Transverse colon (tissue), 4 donors: ENCODE measurements around the gene PIEZO1. TPM values are rescaled to one million over a fixed set of nuclear protein-coding genes. Genes with fewer than 3 reads are reported as not detected.

ENCODE experiments used
- DNase-seq: peaks from one replicate; pipeline ENCODE4 v3.0.0-alpha.2; 2019
- H3K27ac ChIP-seq, 4 donors: fragments of 200-600 bp; sonication (generic); 2 replicates each; pipeline ENCODE4 v1.5.1; 2016 to 2018; ENCODE audit warnings: inconsistent platforms in 4 of 4
- H3K27me3 ChIP-seq: fragments of 200-600 bp; sonication (generic); 2 replicates; pipeline ENCODE4 v1.5.1; 2017; ENCODE audit warnings: inconsistent platforms
- H3K36me3 ChIP-seq, 4 donors: fragments of 200-600 bp; sonication (generic); 2 replicates each; pipeline ENCODE4 v1.5.1; 2017 to 2019; ENCODE audit warnings: inconsistent platforms in 4 of 4
- H3K4me1 ChIP-seq, 4 donors: fragments of 200-600 bp; sonication (generic); 2 replicates each; pipeline ENCODE4 v1.5.1; 2017 to 2020; ENCODE audit warnings: inconsistent platforms in 4 of 4
- H3K4me3 ChIP-seq, 4 donors: fragments of 200-600 bp; sonication (generic); 1 replicate in 1 of 4; 2 replicates in 3 of 4; pipeline versions ENCODE4 v1.5.1 to v1.6.1; 2017 to 2019; ENCODE audit warnings: inconsistent platforms in 4 of 4
- H3K9me3 ChIP-seq, 2 donors: fragments of 200-600 bp; sonication (generic); 2 replicates each; pipeline ENCODE4 v1.5.1; 2017 to 2019; ENCODE audit warnings: inconsistent platforms in 2 of 2
- EP300 ChIP-seq: sonication (generic); formaldehyde crosslinking; IDR thresholded peaks from one replicate; pipeline ENCODE4 v1.6.1; 2017; ENCODE audit warnings: antibody characterized with exemption, low read depth
- POLR2A ChIP-seq: fragments of 450-650 bp; IDR thresholded peaks from one replicate; pipeline ENCODE4 v1.6.1; 2016; ENCODE audit warnings: antibody characterized with exemption, mild to moderate bottlenecking, moderate library complexity
- POLR2AphosphoS5 ChIP-seq, 3 donors: sonication (generic); formaldehyde crosslinking; IDR thresholded peaks; one replicate each; pipeline ENCODE4 v1.6.1; 2016; ENCODE audit warnings: antibody characterized with exemption in 3 of 3
- WGBS, 2 donors: methylation state at CpG; one replicate each; pipeline ENCODE4 v1.1.5; 2018; ENCODE audit warnings: low coverage in 1 of 2; 5-methylcytosine and 5-hydroxymethylcytosine counted together
- in situ Hi-C, 4 donors: fragments of 200-750 bp; cut with MboI; loops; one replicate each; pipeline versions ENCODE4 v1.15.0 to v1.15.1; 2017; ENCODE audit warnings: low sequenced_read_pairs in 3 of 4, low pct_ligation_motif_present in 1 of 4, low pct_unique_long_range_greater_than_20kb in 1 of 4
- intact Hi-C: fragments of 100-400 bp; cut with DNase I; formaldehyde crosslinking; loops from one replicate; pipeline ENCODE4 v1.15.1; 2023; ENCODE audit warnings: low total_unique reads
- total RNA-seq, 4 donors: library from RNA; depleted of rRNA; stranded (reverse); fragments of >200 nt; gene quantifications; one replicate each; pipeline ENCODE4 v1.1.0, GENCODE V29; 2016
- TF ChIP-seq, protein P1 (sequence below), 5 experiments: fragments of 200-600 bp in 3 of 5; fragments of 450-650 bp in 2 of 5; sonication (generic) in 3 of 5; IDR thresholded peaks; 1 replicate in 2 of 5; 2 replicates in 3 of 5; pipeline ENCODE4 v1.5.1; 2016 to 2017; ENCODE audit warnings: antibody characterized with exemption in 5 of 5, inconsistent platforms in 3 of 5, mild to moderate bottlenecking in 2 of 5, moderate library complexity in 1 of 5

The PIEZO1 gene
- total RNA-seq, 4 donors from 2014 or later, result 133 to 546 (median 179) TPM

GRCh38 chr16:88681084-88681680 lies 103.8 kb downstream of the PIEZO1 start:
- H3K27ac ChIP-seq, result peak overlapping the region; percentile 65 to 76 (median 76)
- no peaks in the 10 kb centered on the region for H3K36me3 ChIP-seq
- peak; percentile 83 for DNase-seq
- peaks cover 64% of the 10 kb centered on the region for H3K27me3 ChIP-seq
- no peak overlapping the region for H3K4me3 ChIP-seq
- TF ChIP-seq POLR2A (no peak), EP300 (no peak)
- TF ChIP-seq, protein P1, sequence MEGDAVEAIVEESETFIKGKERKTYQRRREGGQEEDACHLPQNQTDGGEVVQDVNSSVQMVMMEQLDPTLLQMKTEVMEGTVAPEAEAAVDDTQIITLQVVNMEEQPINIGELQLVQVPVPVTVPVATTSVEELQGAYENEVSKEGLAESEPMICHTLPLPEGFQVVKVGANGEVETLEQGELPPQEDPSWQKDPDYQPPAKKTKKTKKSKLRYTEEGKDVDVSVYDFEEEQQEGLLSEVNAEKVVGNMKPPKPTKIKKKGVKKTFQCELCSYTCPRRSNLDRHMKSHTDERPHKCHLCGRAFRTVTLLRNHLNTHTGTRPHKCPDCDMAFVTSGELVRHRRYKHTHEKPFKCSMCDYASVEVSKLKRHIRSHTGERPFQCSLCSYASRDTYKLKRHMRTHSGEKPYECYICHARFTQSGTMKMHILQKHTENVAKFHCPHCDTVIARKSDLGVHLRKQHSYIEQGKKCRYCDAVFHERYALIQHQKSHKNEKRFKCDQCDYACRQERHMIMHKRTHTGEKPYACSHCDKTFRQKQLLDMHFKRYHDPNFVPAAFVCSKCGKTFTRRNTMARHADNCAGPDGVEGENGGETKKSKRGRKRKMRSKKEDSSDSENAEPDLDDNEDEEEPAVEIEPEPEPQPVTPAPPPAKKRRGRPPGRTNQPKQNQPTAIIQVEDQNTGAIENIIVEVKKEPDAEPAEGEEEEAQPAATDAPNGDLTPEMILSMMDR (IDR thresholded peaks at IDR 0.05), result peak; percentile 35 to 57 (median 53)
- in situ Hi-C loops, result no loop called here
- H3K9me3 ChIP-seq, result no peaks in the 10 kb centered on the region
- H3K4me1 ChIP-seq, result peaks cover 0 to 22% (median 7%) of the 10 kb centered on the region in 4 donors
- 42% methylated on average over 21 of the region's 31 CpGs; no CpG with 5 or more reads in 1 of the 2 donors for WGBS, 2 donors
- intact Hi-C loops, result no loop called here

- peaks cover 0 to 18% (median 4%) of the 10 kb centered on the region in 4 donors for H3K4me1 ChIP-seq
- in situ Hi-C loops (no loop called here), intact Hi-C loops (no loop called here)
- H3K4me3 ChIP-seq, result no peak overlapping the region
- no peaks in the 10 kb centered on the region for H3K36me3 ChIP-seq
- DNase-seq, result no peak
- peaks cover 58% of the 10 kb centered on the region for H3K27me3 ChIP-seq
- no peaks in the 10 kb centered on the region for H3K9me3 ChIP-seq
- TF ChIP-seq POLR2A, result no peak
- TF ChIP-seq, protein P1 (IDR thresholded peaks at IDR 0.05), result no peak
- no peak for TF ChIP-seq POLR2AphosphoS5 (IDR thresholded peaks at IDR 0.05)
- no peak for TF ChIP-seq EP300
- peak overlapping the region in 2 of 4 donors; percentile 75 to 76 for H3K27ac ChIP-seq
- WGBS, 2 donors, result 87 to 100% methylated on average over 1 to 5 of the region's 5 CpGs
Observed at GRCh38 chr16:88680554-88681083, 104.4 kb downstream of the PIEZO1 start.

- no peak overlapping the region for H3K4me3 ChIP-seq
- DNase-seq, result no peak
- intact Hi-C loops (no loop called here), in situ Hi-C loops (no loop called here)
- no peaks in the 10 kb centered on the region for H3K36me3 ChIP-seq
- no peak overlapping the region for H3K27ac ChIP-seq
- H3K4me1 ChIP-seq, result peaks cover 0 to 10% (median 3%) of the 10 kb centered on the region in 4 donors
- no peaks in the 10 kb centered on the region for H3K9me3 ChIP-seq
- WGBS, 2 donors, result 80% methylated on average over 28 of the region's 32 CpGs; no CpG with 5 or more reads in 1 of the 2 donors
- TF ChIP-seq POLR2AphosphoS5 (IDR thresholded peaks at IDR 0.05) (no peak), POLR2A (no peak), EP300 (no peak)
- TF ChIP-seq, protein P1 (IDR thresholded peaks at IDR 0.05), result no peak
- peaks cover 37% of the 10 kb centered on the region for H3K27me3 ChIP-seq
Observed at GRCh38 chr16:88678224-88678979, 106.6 kb downstream of the PIEZO1 start.

DNA sequence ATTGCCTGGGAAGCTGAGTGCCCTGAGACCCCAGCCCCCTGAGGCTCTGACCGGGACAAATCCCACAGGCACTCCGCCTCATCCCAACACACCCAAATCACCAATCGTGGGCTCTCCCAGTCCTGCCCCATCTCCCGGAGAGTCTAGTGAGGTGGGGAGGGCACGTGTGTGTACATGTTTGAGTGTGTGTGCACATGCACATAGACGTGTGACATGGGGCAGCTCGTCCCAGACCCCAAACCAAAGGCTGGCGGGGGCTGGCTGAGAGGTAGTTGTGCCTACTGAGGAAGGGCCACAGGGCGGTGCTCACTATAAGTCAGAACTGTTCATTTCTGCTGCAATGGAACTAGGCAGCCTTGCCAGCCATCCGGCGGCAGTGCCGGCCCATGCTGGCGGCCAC lies 107.3 kb downstream of the PIEZO1 start:
- H3K9me3 ChIP-seq, result no peaks in the 10 kb centered on the region
- H3K4me3 ChIP-seq, result no peak overlapping the region
- H3K27me3 ChIP-seq, result peaks cover 34% of the 10 kb centered on the region
- WGBS, 2 donors, result 76% methylated on average over 13 of the region's 13 CpGs; no CpG with 5 or more reads in 1 of the 2 donors
- DNase-seq, result no peak
- TF ChIP-seq POLR2A (no peak), EP300 (no peak), POLR2AphosphoS5 (IDR thresholded peaks at IDR 0.05) (no peak)
- TF ChIP-seq, protein P1 (IDR thresholded peaks at IDR 0.05), result no peak
- no peak overlapping the region for H3K27ac ChIP-seq
- H3K4me1 ChIP-seq, result peaks cover 0 to 10% (median 3%) of the 10 kb centered on the region in 4 donors
- in situ Hi-C loops (no loop called here), intact Hi-C loops (no loop called here)
- no peaks in the 10 kb centered on the region for H3K36me3 ChIP-seq
